K562 (cell line): Measurements from ENCODE around the gene CCDC88A. TPM values are rescaled to one million over a fixed set of nuclear protein-coding genes. Genes with fewer than 3 reads are reported as not detected.

Experiments used
- ATAC-seq: fragments of 200-7000 bp; cut with Tn5 transposase; 3 replicates; pipeline ENCODE4 v1.9.1; 2020; ENCODE audit warnings: moderate library complexity
- BruUV-seq: library from RNA; stranded (reverse); fragments of 400-500 nt; replicated peaks from 2 replicates; lab custom pipeline; 2021; lab: Mats Ljungman, UMichigan
- CTCF ChIA-PET: fragments of 300-600 bp; formaldehyde crosslinking; extraction: SDS; loops from one replicate; lab custom pipeline; 2021; ENCODE audit warnings: low intra/inter-chr PET ratio; lab: Yijun Ruan, JAX
- POLR2A ChIA-PET: fragments of 300-600, 350-650 bp; sonication (Branson Sonifier 250); formaldehyde crosslinking; extraction: SDS; loops from one replicate; lab custom pipeline; 2021; ENCODE audit warnings: antibody characterized with exemption, inconsistent platforms; lab: Yijun Ruan, JAX
- DNase-seq, 4 experiments: peaks; one replicate each; pipeline versions ENCODE4 v3.0.0 to v3.0.0-alpha.2; 2011 to 2018; ENCODE audit warnings: low spot score in 3 of 4, mixed read lengths in 3 of 4; ENCODE audit errors: extremely low read depth in 1 of 4
- FAIRE-seq: peaks from 2 replicates; lab custom pipeline; 2011; peaks lifted over from hg19 to GRCh38; lab: Jason Lieb, UNC
- H2AFZ ChIP-seq: 2 replicates; pipeline ENCODE4 v1.6.0; 2011; ENCODE audit warnings: low read depth, low read length, control low read depth, inconsistent platforms
- H3K27ac ChIP-seq: fragments of 200-600 bp; 3 replicates; pipeline ENCODE4 v1.8.0; 2011; ENCODE audit warnings: low read depth, mild to moderate bottlenecking, control low read depth, inconsistent platforms, low read length, moderate library complexity, mixed read lengths; ENCODE audit errors: extremely low read depth
- H3K27me3 ChIP-seq, 2 experiments: fragments of 300-600 bp in 1 of 2; 2 replicates in 1 of 2; 3 replicates in 1 of 2; pipeline versions ENCODE4 v1.6.0 to v1.8.0; 2011; ENCODE audit warnings: inconsistent platforms in 2 of 2, low read length in 2 of 2, mild to moderate bottlenecking in 1 of 2, mixed read lengths in 1 of 2, moderate library complexity in 1 of 2; ENCODE audit not compliant: control insufficient read depth in 2 of 2, insufficient read depth in 2 of 2
- H3K36me3 ChIP-seq: fragments of 300-600 bp; 3 replicates; pipeline ENCODE4 v1.8.0; 2011; ENCODE audit warnings: mild to moderate bottlenecking, low read length, inconsistent platforms; ENCODE audit not compliant: control insufficient read depth, insufficient read depth
- H3K4me1 ChIP-seq, 2 experiments: fragments of 200-600 bp in 1 of 2; replicated peaks in 1 of 2; 2 replicates in 1 of 2; 3 replicates in 1 of 2; pipeline versions ENCODE4 v1.5.1 to v1.8.0; 2011; ENCODE audit warnings: inconsistent platforms in 2 of 2, low read length in 2 of 2, mild to moderate bottlenecking in 1 of 2, mixed read lengths in 1 of 2, moderate library complexity in 1 of 2; ENCODE audit not compliant: control insufficient read depth in 2 of 2, insufficient read depth in 2 of 2
- H3K4me2 ChIP-seq: 2 replicates; pipeline ENCODE4 v1.6.1; 2011; ENCODE audit warnings: low read length, control low read depth, inconsistent platforms, mixed read lengths; ENCODE audit not compliant: insufficient read depth
- H3K4me3 ChIP-seq: fragments of 200-600 bp; sonication (generic), shearing (Covaris generic); 2 replicates; pipeline ENCODE4 v1.5.1; 2016; ENCODE audit warnings: control low read depth, inconsistent platforms
- H3K79me2 ChIP-seq: fragments of 200-600 bp; 3 replicates; pipeline ENCODE4 v1.8.0; 2011; ENCODE audit warnings: low read length, inconsistent platforms; ENCODE audit not compliant: control insufficient read depth, insufficient read depth
- H3K9ac ChIP-seq, 2 experiments: 2 replicates each; pipeline versions ENCODE4 v1.6.0 to v1.6.1; 2011; ENCODE audit warnings: low read depth in 2 of 2, low read length in 2 of 2, control low read depth in 1 of 2, inconsistent platforms in 1 of 2, mild to moderate bottlenecking in 1 of 2, mixed read lengths in 1 of 2; ENCODE audit not compliant: insufficient read depth in 1 of 2
- H3K9me1 ChIP-seq: one replicate; pipeline ENCODE4 v1.6.0; 2011; ENCODE audit warnings: inconsistent platforms, mild to moderate bottlenecking, low read length, moderate library complexity; ENCODE audit not compliant: control insufficient read depth, insufficient read depth
- H3K9me3 ChIP-seq: replicated peaks from 2 replicates; pipeline ENCODE4 v1.5.1; 2011; ENCODE audit warnings: low read depth, low read length, inconsistent platforms; ENCODE audit not compliant: control insufficient read depth, insufficient read depth
- H4K20me1 ChIP-seq: replicated peaks from 2 replicates; pipeline ENCODE4 v1.6.1; 2011; ENCODE audit warnings: low read length, inconsistent platforms, mixed read lengths; ENCODE audit not compliant: control insufficient read depth, insufficient read depth
- AFF4 ChIP-seq: sonication (generic); formaldehyde crosslinking; IDR thresholded peaks from 2 replicates; pipeline ENCODE4 v1.8.0; 2023; ENCODE audit warnings: mild to moderate bottlenecking, missing genetic modification reagents
- FOSL1 ChIP-seq: fragments of 200-800 bp; sonication (Bioruptor generic); conservative IDR thresholded peaks from 2 replicates; pipeline ENCODE4 v1.6.1; 2016; ENCODE audit warnings: missing genetic modification characterization, missing compliant biosample characterization
- GMEB1 ChIP-seq: fragments of 250-450 bp; sonication (Bioruptor Pico); IDR thresholded peaks from 2 replicates; pipeline ENCODE4 v1.4.0; 2020; ENCODE audit warnings: mild to moderate bottlenecking
- L3MBTL2 ChIP-seq: fragments of 450-650 bp; IDR thresholded peaks from 2 replicates; pipeline ENCODE4 v1.6.1; 2016; ENCODE audit warnings: mild to moderate bottlenecking, moderate library complexity
- PTTG1 ChIP-seq: fragments of 450-650 bp; IDR thresholded peaks from 2 replicates; pipeline ENCODE4 v1.6.1; 2016; ENCODE audit warnings: low read depth, mild to moderate bottlenecking, missing genetic modification characterization, missing compliant biosample characterization
- RBBP5 ChIP-seq: fragments of 200-600 bp; sonication (generic); IDR thresholded peaks from 2 replicates; pipeline ENCODE4 v1.6.1; 2012; ENCODE audit warnings: borderline replicate concordance, mild to moderate bottlenecking, low read length, control low read depth, inconsistent platforms; ENCODE audit not compliant: insufficient read depth, poor library complexity, severe bottlenecking
- SRSF3 ChIP-seq: fragments of 200-400 bp; formaldehyde crosslinking; IDR thresholded peaks from 2 replicates; pipeline ENCODE4 v1.6.1; 2016; ENCODE audit warnings: mild to moderate bottlenecking, low read length, moderate library complexity; ENCODE audit not compliant: insufficient read depth
- ZZZ3 ChIP-seq: fragments of 450-650 bp; IDR thresholded peaks from 2 replicates; pipeline ENCODE4 v1.6.1; 2016; ENCODE audit warnings: antibody characterized with exemption, mild to moderate bottlenecking, moderate library complexity
- WGBS: fragments of 100-300 bp; shearing (Covaris generic); methylation state at CpG from one replicate; pipeline ENCODE4 v1.1.6; 2016; ENCODE audit warnings: low coverage, mixed read lengths; ENCODE audit not compliant: insufficient coverage; ENCODE audit errors: missing lambda C conversion rate; 5-methylcytosine and 5-hydroxymethylcytosine counted together
- in situ Hi-C: fragments of 300-500 bp; cut with MboI; formaldehyde crosslinking; loops from 4 replicates; pipeline ENCODE4 v1.15.0; 2018; ENCODE audit warnings: inconsistent platforms, mixed read lengths
- intact Hi-C: fragments of 100-400 bp; cut with micrococcal nuclease; formaldehyde crosslinking; loops from 2 replicates; pipeline ENCODE4 v1.14.2; 2022
- polyA plus RNA-seq, 8 experiments: library from polyadenylated mRNA; depleted of rRNA in 4 of 8; stranded (reverse) in 5 of 8; unstranded in 3 of 8; fragments of >200 nt; fragmentation: Nextera tagmentation in 2 of 8; fragmentation: Illumina TruSeq in 1 of 8; extraction: Ambion mirVana in 2 of 8; extraction: Trizol in 1 of 8; gene quantifications; 2 replicates each; pipeline versions ENCODE4 v1.2.1 to v1.2.3, GENCODE V29; 2011 to 2014; ENCODE audit warnings: inconsistent platforms in 1 of 8, missing spikeins in 1 of 8
- total RNA-seq, 7 experiments: library from RNA; depleted of rRNA in 6 of 7; stranded (reverse); fragments of >200 nt in 6 of 7; fragmentation: Illumina TruSeq in 2 of 7; extraction: Trizol in 2 of 7; gene quantifications; 2 replicates each; pipeline versions ENCODE4 v1.2.1 to v1.2.3, GENCODE V29; 2011 to 2021; ENCODE audit warnings: low replicate concordance in 1 of 7
- TF ChIP-seq, protein P1 (sequence below), 2 experiments: IDR thresholded peaks; 2 replicates each; pipeline ENCODE4 v1.6.1; 2012; ENCODE audit warnings: improper control_type of control experiment in 2 of 2, low read depth in 2 of 2, low read length in 2 of 2, borderline replicate concordance in 1 of 2

Gene CCDC88A
- total and polyA plus RNA-seq, 9 of the 15 experiments (the other 6 are each of a cell fraction or from before 2014, with no cell fraction given), result 29.3 to 102 (median 55.6) TPM

GRCh38 chr2:55419233-55419678 lies 400 bp downstream of the CCDC88A start (continued):
- TF ChIP-seq GMEB1 (CRISPR knock-in tag) (no peak), SRSF3 (0 out of 2 replicates have a peak, but pooled peaks have one; percentile 59), RBBP5 (peak; percentile 20), FOSL1 (tag) (0 out of 2 replicates have a peak, but pooled peaks have one; percentile 26), PTTG1 (tag) (no peak), ZZZ3 (no peak), L3MBTL2 (peak; percentile 79; the same call in 1 of the 2 replicates)

DNA sequence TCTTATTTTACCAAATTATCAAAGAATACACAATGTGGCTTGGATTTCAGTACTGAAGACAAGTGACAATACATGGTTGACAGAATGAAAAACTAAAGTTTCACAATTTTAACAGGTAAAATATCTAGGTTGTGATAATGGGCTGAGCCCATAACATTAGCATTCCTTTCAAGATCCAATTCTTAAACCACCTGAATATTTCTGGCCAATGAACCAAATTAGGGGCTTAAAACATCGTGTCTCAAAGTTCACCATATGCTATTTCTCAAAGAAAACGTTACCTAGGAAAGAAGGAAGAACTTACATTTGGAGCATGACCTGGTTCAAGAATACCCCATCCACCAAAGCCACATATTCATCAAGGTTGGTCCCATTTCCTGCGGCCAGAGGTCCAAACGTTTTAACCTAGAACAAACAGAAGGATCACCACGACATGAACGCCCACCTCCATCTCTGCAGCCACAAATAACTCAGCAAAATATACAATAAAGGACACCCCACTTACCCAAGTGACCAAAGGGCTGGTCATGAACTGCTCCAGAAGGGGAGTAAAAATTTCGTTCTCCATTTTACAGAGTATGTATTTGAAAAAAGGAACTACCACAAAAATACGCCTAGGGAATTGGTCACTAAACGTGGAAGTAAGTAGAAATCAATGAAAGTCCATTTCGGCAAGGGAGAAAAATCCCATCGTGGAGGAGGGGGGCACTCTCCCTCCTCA lies 984 bp downstream of the CCDC88A start:
- Histone ChIP-seq H3K4me3 (peak overlapping the region; percentile 91), H3K9me3 (no peaks in the 10 kb centered on the region), H3K9ac (peak overlapping the region; percentile 85 to 99), H2AFZ (peak overlapping the region; percentile 85), H3K79me2 (peaks cover 58% of the 10 kb centered on the region), H3K9me1 (no peaks in the 10 kb centered on the region), H3K27me3 (no peaks in the 10 kb centered on the region), H3K27ac (peak overlapping the region; percentile 84), H4K20me1 (no peaks in the 10 kb centered on the region), H3K4me1 (peaks cover 4 to 9% of the 10 kb centered on the region in 2 experiments), H3K4me2 (peak overlapping the region; percentile 83), H3K36me3 (peaks cover 12% of the 10 kb centered on the region; the same call in 1 of the 3 replicates)
- in situ Hi-C loops (no loop called here), intact Hi-C loops (loop anchor here (5.0 kb wide), 7 partner anchors 51 to 371 kb away; partner anchors contain the start of genes CFAP36, CLHC1, MTIF2 and PPP4R3B)
- ATAC-seq (peak; percentile 44), FAIRE-seq (peak; percentile 70), DNase-seq (peak; percentile 22 to 54 (median 23))
- ChIA-PET CTCF (no interaction called here), POLR2A (interaction anchor here (1.6 to 1.7 kb wide), 3 partner anchors 8 to 28 kb away, joined by 5 to 14 read pairs (median 6); no protein-coding TSS in a partner anchor)
- 0% methylated on average over 11 of the region's 11 CpGs for WGBS
- no TSS peak for BruUV-seq
- TF ChIP-seq, protein P1, sequence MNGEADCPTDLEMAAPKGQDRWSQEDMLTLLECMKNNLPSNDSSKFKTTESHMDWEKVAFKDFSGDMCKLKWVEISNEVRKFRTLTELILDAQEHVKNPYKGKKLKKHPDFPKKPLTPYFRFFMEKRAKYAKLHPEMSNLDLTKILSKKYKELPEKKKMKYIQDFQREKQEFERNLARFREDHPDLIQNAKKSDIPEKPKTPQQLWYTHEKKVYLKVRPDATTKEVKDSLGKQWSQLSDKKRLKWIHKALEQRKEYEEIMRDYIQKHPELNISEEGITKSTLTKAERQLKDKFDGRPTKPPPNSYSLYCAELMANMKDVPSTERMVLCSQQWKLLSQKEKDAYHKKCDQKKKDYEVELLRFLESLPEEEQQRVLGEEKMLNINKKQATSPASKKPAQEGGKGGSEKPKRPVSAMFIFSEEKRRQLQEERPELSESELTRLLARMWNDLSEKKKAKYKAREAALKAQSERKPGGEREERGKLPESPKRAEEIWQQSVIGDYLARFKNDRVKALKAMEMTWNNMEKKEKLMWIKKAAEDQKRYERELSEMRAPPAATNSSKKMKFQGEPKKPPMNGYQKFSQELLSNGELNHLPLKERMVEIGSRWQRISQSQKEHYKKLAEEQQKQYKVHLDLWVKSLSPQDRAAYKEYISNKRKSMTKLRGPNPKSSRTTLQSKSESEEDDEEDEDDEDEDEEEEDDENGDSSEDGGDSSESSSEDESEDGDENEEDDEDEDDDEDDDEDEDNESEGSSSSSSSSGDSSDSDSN (IDR thresholded peaks at IDR 0.05; ENCODE audit: borderline replicate concordance in 1 of 2, low read depth in 2 of 2, low read length in 2 of 2), result 0 out of 4 replicates have a peak, but pooled peaks of 1 of the 2 experiments have one; percentile 42
- peak; percentile 40; the same call in 1 of the 2 replicates for TF ChIP-seq AFF4 (CRISPR knock-in tag)
